Fibroblast of lung (primary cell): ENCODE results near the gene RNU1-2.
"Not testable (repeated sequence)": the region's sequence is repeated elsewhere in the genome, so short reads cannot be mapped to it uniquely, and the experiment has no call there.

ENCODE experiments used
- CTCF ChIP-seq, 2 donors: IDR thresholded peaks in 1 of 2; conservative IDR thresholded peaks in 1 of 2; 1 replicate in 1 of 2; 2 replicates in 1 of 2; pipeline ENCODE4 v1.5.1; 2011 to 2012; ENCODE audit warnings: low read length in 2 of 2, control low read depth in 1 of 2, inconsistent platforms in 1 of 2, low read depth in 1 of 2, mild to moderate bottlenecking in 1 of 2
- EZH2 ChIP-seq: IDR thresholded peaks from 2 replicates; pipeline ENCODE4 v1.5.1; 2012; ENCODE audit warnings: low read length, control low read depth, mild to moderate bottlenecking; ENCODE audit errors: missing control alignments

DNA sequence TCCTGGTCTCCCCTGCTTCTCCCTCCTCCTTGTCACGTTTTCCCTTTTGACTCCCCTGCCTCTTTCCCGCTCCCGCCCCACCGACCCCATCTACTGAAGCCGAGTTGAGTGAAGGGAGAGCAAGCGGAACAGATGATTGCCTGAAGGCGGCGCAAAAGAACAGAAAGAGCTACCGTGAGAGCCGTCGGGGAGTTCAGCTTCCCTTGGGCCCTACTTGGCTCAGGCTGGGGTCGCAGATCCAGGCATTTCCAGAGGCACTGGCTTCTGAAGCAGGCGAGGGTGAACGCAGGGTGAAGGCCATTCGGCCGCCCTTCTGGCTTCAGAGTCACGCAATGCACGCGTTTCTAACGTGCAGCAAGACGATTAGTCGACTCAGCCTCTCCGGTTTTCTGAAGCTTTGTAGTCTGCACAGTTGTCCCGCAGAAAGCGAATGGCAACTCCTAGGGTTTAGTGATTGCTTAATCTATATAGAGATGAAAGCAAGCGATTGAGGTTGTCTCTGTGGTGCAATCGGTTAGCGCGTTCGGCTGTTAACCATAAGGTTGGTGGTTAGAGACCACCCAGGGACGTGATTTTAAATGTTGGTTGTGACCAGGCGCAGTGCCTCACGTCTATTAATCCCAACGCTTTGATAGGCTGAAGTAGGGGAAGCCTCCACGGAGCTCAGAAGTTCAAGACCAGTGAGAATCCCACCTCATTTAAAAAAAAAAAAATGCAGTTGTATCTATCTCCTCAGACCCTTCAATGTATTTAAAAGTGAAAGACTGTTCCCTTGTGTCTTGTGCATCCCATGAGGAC is 20.6 kb upstream of the RNU1-2 start:
- not testable (repeated sequence) for TF ChIP-seq CTCF (conservative IDR thresholded peaks at IDR 0.05 in 1 of 2, IDR thresholded peaks at IDR 0.05 in 1 of 2; ENCODE audit: low read depth in 1 of 2, low read length in 2 of 2); EZH2
